ENCODE data around the gene PSG4.
"Not testable (repeated sequence)": the region's sequence is repeated elsewhere in the genome, so short reads cannot be mapped to it uniquely, and the experiment has no call there.

Gene PSG4

GRCh38 chr19:43224855-43225253, 19.4 kb upstream of the PSG4 start:
- H3K36me3 Mint-ChIP-seq (ENCODE audit: low read depth), result no peaks in the 10 kb centered on the region
- DNase-seq, result no peak
- TF ChIP-seq, protein P1, sequence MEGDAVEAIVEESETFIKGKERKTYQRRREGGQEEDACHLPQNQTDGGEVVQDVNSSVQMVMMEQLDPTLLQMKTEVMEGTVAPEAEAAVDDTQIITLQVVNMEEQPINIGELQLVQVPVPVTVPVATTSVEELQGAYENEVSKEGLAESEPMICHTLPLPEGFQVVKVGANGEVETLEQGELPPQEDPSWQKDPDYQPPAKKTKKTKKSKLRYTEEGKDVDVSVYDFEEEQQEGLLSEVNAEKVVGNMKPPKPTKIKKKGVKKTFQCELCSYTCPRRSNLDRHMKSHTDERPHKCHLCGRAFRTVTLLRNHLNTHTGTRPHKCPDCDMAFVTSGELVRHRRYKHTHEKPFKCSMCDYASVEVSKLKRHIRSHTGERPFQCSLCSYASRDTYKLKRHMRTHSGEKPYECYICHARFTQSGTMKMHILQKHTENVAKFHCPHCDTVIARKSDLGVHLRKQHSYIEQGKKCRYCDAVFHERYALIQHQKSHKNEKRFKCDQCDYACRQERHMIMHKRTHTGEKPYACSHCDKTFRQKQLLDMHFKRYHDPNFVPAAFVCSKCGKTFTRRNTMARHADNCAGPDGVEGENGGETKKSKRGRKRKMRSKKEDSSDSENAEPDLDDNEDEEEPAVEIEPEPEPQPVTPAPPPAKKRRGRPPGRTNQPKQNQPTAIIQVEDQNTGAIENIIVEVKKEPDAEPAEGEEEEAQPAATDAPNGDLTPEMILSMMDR (IDR thresholded peaks at IDR 0.05), result no peak
- H3K27ac Mint-ChIP-seq, result no peak overlapping the region
- no peak overlapping the region for H3K4me3 Mint-ChIP-seq
- no peaks in the 10 kb centered on the region for H3K4me1 Mint-ChIP-seq
- no peaks in the 10 kb centered on the region for H3K27me3 Mint-ChIP-seq (ENCODE audit: low read depth, poor library complexity)
- H3K9me3 Mint-ChIP-seq, result peaks cover 56% of the 10 kb centered on the region

DNA sequence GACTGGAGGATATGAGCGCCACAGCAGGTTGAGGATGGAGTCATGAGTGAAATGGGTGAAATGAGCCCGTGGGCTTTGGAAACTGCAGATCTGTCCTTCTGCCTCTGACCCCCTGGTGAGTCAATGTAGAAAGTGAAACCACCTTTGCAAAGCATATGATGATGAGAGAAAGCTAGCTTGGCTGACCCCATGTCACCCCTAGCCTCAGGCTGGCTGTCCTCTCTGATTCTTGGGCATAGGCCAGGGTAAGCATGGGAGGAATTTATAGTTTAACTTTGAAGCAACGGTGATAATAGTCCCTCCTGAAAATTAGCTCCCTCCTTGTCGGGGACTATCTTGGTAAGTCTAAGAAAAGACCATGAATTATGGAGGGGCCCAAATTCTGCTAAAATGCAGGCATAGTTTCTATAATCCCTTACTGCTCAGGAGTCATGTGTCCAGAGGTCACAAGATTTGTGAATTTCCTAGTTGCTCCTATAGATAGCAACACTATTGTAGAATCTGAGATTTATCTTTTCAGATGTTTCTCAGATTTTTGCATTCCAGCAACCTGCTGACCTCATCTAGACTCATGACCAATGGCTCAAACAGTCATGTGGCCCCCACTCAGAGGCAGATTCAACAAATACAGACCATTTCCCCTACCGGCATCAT, 18.9 kb upstream of the PSG4 start:
- H3K27me3 Mint-ChIP-seq (ENCODE audit: low read depth, poor library complexity); H3K4me3 Mint-ChIP-seq; H3K4me1 Mint-ChIP-seq; DNase-seq; H3K27ac Mint-ChIP-seq; H3K36me3 Mint-ChIP-seq (ENCODE audit: low read depth): not testable (repeated sequence)
- peaks cover 51% of the 10 kb centered on the region for H3K9me3 Mint-ChIP-seq

GRCh38 chr19:43221891-43222290, 16.5 kb upstream of the PSG4 start:
- H3K27ac Mint-ChIP-seq; H3K36me3 Mint-ChIP-seq (ENCODE audit: low read depth); H3K27me3 Mint-ChIP-seq (ENCODE audit: low read depth, poor library complexity); H3K4me3 Mint-ChIP-seq; DNase-seq; H3K4me1 Mint-ChIP-seq: not testable (repeated sequence)
- H3K9me3 Mint-ChIP-seq, result peaks cover 45% of the 10 kb centered on the region

GRCh38 chr19:43219136-43219535, 13.7 kb upstream of the PSG4 start:
- H3K27me3 Mint-ChIP-seq (ENCODE audit: low read depth, poor library complexity); H3K27ac Mint-ChIP-seq; H3K4me3 Mint-ChIP-seq; H3K4me1 Mint-ChIP-seq; H3K36me3 Mint-ChIP-seq (ENCODE audit: low read depth); DNase-seq: not testable (repeated sequence)
- H3K9me3 Mint-ChIP-seq, result peaks cover 36% of the 10 kb centered on the region

DNA sequence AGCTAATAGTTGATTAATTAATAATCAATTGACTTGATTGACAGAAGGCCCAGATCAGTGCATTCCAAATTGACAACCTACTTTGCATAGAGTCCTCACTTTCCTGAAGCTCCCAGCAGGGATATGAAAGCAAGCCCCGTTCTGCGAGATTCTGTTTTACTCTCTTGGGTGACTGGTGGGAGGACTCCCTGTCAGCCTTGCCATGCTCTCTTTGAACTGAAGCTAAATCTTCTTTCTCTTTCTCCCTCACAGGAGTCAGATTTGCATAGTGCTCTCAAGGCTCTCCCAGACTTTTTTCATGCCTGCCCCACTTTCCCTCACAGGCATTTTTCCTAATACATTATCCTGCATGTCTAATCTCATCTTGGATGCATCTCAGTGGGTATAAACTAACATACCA, 10.4 kb upstream of the PSG4 start:
- not testable (repeated sequence) for H3K27me3 Mint-ChIP-seq (ENCODE audit: low read depth, poor library complexity); H3K4me3 Mint-ChIP-seq; H3K4me1 Mint-ChIP-seq; H3K36me3 Mint-ChIP-seq (ENCODE audit: low read depth); H3K27ac Mint-ChIP-seq; DNase-seq
- H3K9me3 Mint-ChIP-seq, result peaks cover 18% of the 10 kb centered on the region

DNA sequence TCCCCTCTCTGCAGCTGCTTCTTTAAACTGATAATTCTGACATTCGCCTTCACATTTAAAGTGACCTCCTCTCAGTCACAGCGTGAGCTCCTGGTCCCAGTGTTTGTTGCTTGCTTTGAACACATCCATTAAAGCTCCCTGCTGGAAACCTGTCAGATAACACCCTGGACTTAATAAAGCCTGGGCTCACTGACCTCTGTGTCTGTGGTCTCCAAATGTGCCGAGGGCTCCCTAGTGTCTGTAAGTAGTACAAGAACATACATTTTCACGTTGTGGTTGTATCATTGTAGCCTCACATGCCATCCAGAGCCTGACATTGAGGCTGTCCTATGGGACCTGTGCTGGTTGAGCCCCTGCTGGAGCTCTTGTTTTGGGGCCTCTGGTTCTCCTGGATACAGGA, 2.6 kb upstream of the PSG4 start:
- no peak overlapping the region for H3K4me3 Mint-ChIP-seq
- TF ChIP-seq, protein P1 (IDR thresholded peaks at IDR 0.05), result no peak
- H3K27me3 Mint-ChIP-seq (ENCODE audit: low read depth, poor library complexity), result no peaks in the 10 kb centered on the region
- no peaks in the 10 kb centered on the region for H3K36me3 Mint-ChIP-seq (ENCODE audit: low read depth)
- no peak overlapping the region for H3K27ac Mint-ChIP-seq
- peaks cover 53% of the 10 kb centered on the region for H3K9me3 Mint-ChIP-seq
- H3K4me1 Mint-ChIP-seq, result no peaks in the 10 kb centered on the region
- no peak for DNase-seq

- not testable (repeated sequence) for H3K4me1 Mint-ChIP-seq; H3K36me3 Mint-ChIP-seq (ENCODE audit: low read depth); H3K27me3 Mint-ChIP-seq (ENCODE audit: low read depth, poor library complexity); H3K27ac Mint-ChIP-seq; DNase-seq; H3K4me3 Mint-ChIP-seq
- H3K9me3 Mint-ChIP-seq, result peaks cover 53% of the 10 kb centered on the region
Measured at GRCh38 chr19:43207174-43207573, 1.7 kb upstream of the PSG4 start.

- not testable (repeated sequence) for H3K4me3 Mint-ChIP-seq, DNase-seq
- H3K9me3 Mint-ChIP-seq, result peaks cover 62% of the 10 kb centered on the region
Measured at GRCh38 chr19:43203611-43204010, 1.8 kb downstream of the PSG4 start.

DNA sequence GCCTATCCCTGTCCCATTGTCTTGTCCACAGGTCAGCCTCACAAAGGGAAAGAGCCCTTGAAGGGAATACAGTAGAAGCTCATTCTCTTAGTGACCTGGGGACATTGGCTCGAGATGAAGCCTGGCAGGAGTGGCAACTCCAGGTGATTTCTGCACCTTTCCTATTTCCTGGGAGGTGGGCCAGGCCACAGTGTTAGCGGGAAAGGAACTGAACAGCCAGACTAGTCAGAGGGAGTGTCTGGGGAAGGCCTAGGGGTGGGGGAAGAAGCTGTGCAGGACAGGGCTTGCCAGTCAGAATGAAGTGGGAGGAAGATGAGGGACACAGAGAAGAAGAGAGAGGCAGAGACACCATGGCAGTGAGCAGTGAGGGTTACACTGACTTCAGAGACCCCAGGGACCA, 3.5 kb downstream of the PSG4 start:
- H3K27me3 Mint-ChIP-seq (ENCODE audit: low read depth, poor library complexity); H3K27ac Mint-ChIP-seq; H3K4me1 Mint-ChIP-seq; DNase-seq; H3K36me3 Mint-ChIP-seq (ENCODE audit: low read depth); H3K4me3 Mint-ChIP-seq: not testable (repeated sequence)
- H3K9me3 Mint-ChIP-seq, result peaks cover 55% of the 10 kb centered on the region

More at GRCh38 chr19:43203611-43204010, 1.8 kb downstream of the PSG4 start:
- H3K27me3 Mint-ChIP-seq (ENCODE audit: low read depth, poor library complexity); H3K36me3 Mint-ChIP-seq (ENCODE audit: low read depth); H3K4me1 Mint-ChIP-seq; H3K27ac Mint-ChIP-seq: not testable (repeated sequence)

DNA sequence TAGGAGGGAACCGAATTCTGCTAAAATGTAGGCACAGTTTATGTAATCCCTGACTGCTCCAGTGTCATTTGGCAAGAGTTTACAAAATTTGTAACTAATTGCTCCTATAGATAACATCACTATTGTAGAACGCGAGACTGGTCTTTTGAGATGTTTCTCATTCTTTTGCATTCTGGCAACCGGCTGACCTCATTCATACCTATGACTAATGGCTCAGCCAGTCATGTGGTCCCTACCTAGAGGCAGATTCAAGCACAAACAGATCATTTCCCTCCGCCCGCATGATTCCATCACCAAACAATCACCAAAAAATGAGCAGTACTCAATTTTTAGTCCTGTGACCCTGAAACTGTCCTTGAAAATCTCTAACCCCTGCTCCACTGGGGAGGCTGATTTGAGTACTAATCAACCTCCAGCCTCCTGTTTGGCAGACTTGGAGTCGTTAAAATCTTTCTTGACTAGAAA, 4.1 kb downstream of the PSG4 start:
- not testable (repeated sequence) for H3K36me3 Mint-ChIP-seq (ENCODE audit: low read depth); H3K4me3 Mint-ChIP-seq; H3K4me1 Mint-ChIP-seq; DNase-seq; H3K27ac Mint-ChIP-seq; H3K27me3 Mint-ChIP-seq (ENCODE audit: low read depth, poor library complexity)
- H3K9me3 Mint-ChIP-seq, result peaks cover 59% of the 10 kb centered on the region

DNA sequence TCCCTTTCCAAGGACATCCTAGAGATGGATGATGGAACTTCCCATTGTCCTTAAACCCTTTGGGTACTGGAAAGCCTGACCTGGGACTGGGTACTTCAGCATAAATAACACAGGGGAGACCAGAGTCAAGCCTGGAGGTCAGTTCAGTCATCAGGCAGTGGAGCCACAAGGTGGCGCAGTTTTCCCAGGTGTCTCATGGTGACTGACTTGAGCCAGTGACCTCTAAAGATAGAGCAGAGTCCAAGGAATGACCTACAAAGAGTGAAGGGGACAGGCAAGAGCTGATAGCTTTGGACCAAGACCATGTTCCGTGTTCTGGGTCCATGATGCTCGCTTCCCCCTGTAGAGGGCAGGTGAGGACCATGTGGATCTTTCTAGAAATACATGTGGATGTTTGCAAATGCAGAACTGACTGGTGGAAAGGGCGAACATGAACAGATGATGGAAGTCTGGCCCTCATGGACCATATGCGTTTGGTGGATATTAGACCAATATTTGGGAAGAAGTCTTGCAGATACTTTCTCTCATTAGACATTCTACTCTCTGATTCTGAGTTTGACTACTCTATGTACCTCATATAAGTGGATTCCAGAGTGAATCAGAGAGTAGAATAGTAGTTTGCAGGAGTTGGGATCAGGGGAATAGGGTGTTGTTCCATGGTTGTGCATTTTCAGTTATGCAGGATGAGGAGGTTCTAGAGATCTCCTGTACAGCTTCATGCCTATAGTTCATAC, 6.6 kb downstream of the PSG4 start:
- H3K4me1 Mint-ChIP-seq; H3K36me3 Mint-ChIP-seq (ENCODE audit: low read depth); DNase-seq; H3K27me3 Mint-ChIP-seq (ENCODE audit: low read depth, poor library complexity); H3K4me3 Mint-ChIP-seq; H3K27ac Mint-ChIP-seq: not testable (repeated sequence)
- peaks cover 66% of the 10 kb centered on the region for H3K9me3 Mint-ChIP-seq

DNA sequence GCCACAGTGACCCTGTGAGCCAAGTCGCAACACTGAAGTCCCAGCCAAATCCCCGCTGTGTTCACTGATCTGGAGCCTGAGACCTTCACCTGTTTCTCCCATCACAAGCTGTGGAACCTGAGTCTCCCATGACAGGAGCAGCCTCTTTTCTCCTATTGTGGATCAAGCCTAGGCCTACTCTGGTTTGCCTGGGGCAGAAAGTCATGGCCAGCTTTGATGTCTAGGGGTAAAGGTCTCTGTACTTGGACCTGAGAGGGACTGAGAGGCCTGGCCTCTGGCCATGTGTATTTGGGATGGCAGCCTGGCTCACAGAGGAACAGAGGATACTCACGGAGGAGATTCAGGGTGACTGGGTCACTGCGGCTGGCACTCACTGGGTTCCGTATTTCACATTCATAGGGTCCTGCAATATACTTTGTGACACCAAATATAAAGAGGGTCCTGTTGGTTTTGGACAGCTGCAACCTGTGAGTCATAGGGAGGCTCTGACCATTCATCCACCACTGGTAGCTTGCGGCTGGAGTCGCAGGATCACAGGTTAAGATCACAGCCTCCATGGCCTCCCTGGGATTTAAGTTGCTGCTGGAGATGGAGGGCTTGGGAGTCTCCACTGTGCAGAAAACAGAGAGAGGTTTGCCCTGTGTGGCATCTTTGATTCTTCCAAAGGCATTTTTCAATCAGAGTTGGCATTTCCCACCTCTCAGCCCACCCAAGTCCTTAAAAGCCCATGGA, 7.6 kb downstream of the PSG4 start:
- not testable (repeated sequence) for H3K36me3 Mint-ChIP-seq (ENCODE audit: low read depth); H3K27ac Mint-ChIP-seq; H3K4me1 Mint-ChIP-seq; H3K27me3 Mint-ChIP-seq (ENCODE audit: low read depth, poor library complexity); H3K4me3 Mint-ChIP-seq; DNase-seq
- peaks cover 70% of the 10 kb centered on the region for H3K9me3 Mint-ChIP-seq

Measured in nephron progenitor cell (in vitro differentiated cells).